Caco-2 (cell line): ENCODE data around the gene SATB2. TPM values are rescaled to one million over a fixed set of nuclear protein-coding genes. Genes with fewer than 3 reads are reported as not detected.

Experiments
- BruUV-seq: library from RNA; stranded (reverse); fragments of 400-500 nt; replicated peaks from 2 replicates; lab custom pipeline; 2021; lab: Mats Ljungman, UMichigan
- CTCF ChIA-PET: fragments of 300-600 bp; sonication (Branson Sonifier 250); formaldehyde crosslinking; loops from one replicate; lab custom pipeline; 2022; ENCODE audit warnings: antibody characterized with exemption; lab: Charles Lee
- POLR2A ChIA-PET: fragments of 300-600 bp; sonication (Branson Sonifier 250); formaldehyde crosslinking; loops from one replicate; lab custom pipeline; 2022; ENCODE audit warnings: antibody characterized with exemption; lab: Charles Lee
- DNase-seq, 2 experiments: peaks; one replicate each; pipeline versions ENCODE4 v3.0.0 to v3.0.0-alpha.2; 2020 to 2022
- H3K27me3 ChIP-seq: replicated peaks from 2 replicates; pipeline ENCODE4 v1.6.0; 2011; ENCODE audit warnings: low read length; ENCODE audit not compliant: control insufficient read depth, insufficient read depth
- H3K36me3 ChIP-seq: 2 replicates; pipeline ENCODE4 v1.5.1; 2011; ENCODE audit warnings: low read length; ENCODE audit not compliant: control insufficient read depth, insufficient read depth
- H3K4me1 ChIP-seq: fragments of 250-450 bp; sonication (Bioruptor Pico); 2 replicates; pipeline ENCODE4 v1.5.1; 2020; ENCODE audit warnings: mild to moderate bottlenecking
- H3K4me3 ChIP-seq: 2 replicates; pipeline ENCODE4 v1.5.1; 2011; ENCODE audit warnings: low read depth, mild to moderate bottlenecking, control low read depth, low read length
- H3K9me3 ChIP-seq: fragments of 250-450 bp; sonication (Bioruptor Pico); 2 replicates; pipeline ENCODE4 v1.5.1; 2020; ENCODE audit warnings: mild to moderate bottlenecking, moderate library complexity
- H3K27ac Mint-ChIP-seq: one replicate; pipeline ENCODE4 v1.8.0; 2022; ENCODE audit warnings: mixed read lengths; ENCODE audit not compliant: unreplicated experiment
- H3K27me3 Mint-ChIP-seq: one replicate; pipeline ENCODE4 v1.8.0; 2022; ENCODE audit warnings: mixed read lengths; ENCODE audit not compliant: insufficient read depth, unreplicated experiment
- H3K36me3 Mint-ChIP-seq: one replicate; pipeline ENCODE4 v1.8.0; 2022; ENCODE audit warnings: mild to moderate bottlenecking, mixed read lengths; ENCODE audit not compliant: insufficient read depth, unreplicated experiment
- H3K4me1 Mint-ChIP-seq: one replicate; pipeline ENCODE4 v1.8.0; 2022; ENCODE audit warnings: low read depth, mixed read lengths; ENCODE audit not compliant: unreplicated experiment
- H3K4me3 Mint-ChIP-seq: one replicate; pipeline ENCODE4 v1.8.0; 2022; ENCODE audit warnings: mild to moderate bottlenecking, moderate library complexity, mixed read lengths; ENCODE audit not compliant: unreplicated experiment
- H3K9me3 Mint-ChIP-seq: one replicate; pipeline ENCODE4 v1.8.0; 2022; ENCODE audit warnings: mixed read lengths; ENCODE audit not compliant: unreplicated experiment
- intact Hi-C: fragments of 100-400 bp; cut with micrococcal nuclease; formaldehyde crosslinking; loops from one replicate; pipeline ENCODE4 v1.10.0; 2022; ENCODE audit not compliant: unreplicated experiment
- total RNA-seq: library from RNA; stranded (reverse); gene quantifications from 2 replicates; pipeline ENCODE4 v1.2.3, GENCODE V29; 2022
- TF ChIP-seq, protein P1 (sequence below), 2 experiments: fragments of 200-600 bp in 1 of 2; IDR thresholded peaks; 1 replicate in 1 of 2; 2 replicates in 1 of 2; pipeline versions ENCODE4 v1.5.1 to v1.8.0; 2011 to 2022; ENCODE audit warnings: antibody characterized with exemption in 1 of 2, control low read depth in 1 of 2, inconsistent platforms in 1 of 2, low read depth in 1 of 2, low read length in 1 of 2, mild to moderate bottlenecking in 1 of 2, moderate library complexity in 1 of 2; ENCODE audit not compliant: insufficient read depth in 1 of 2, severe bottlenecking in 1 of 2, unreplicated experiment in 1 of 2

Gene SATB2
- total RNA-seq, 1 experiment from 2014 or later: 1.1 TPM

DNA sequence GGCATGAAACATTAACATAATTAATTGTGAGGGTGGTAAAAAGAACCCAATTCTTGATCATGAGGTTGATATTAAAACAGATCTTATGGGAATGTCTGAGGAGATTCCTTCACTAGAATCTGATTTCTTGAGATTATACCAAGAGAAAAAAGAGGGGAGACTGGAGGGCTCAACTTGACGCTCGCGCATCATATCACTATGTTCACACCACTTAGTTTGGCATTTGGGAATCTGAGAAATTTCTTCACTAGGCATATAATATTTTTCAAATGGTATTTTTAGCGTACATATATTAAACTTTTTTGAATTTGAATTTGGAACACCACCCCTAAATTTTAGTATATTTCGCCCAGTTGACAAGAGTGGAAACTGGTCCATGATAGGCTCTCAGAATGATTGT lies 140.1 kb downstream of the SATB2 start:
- no peaks in the 10 kb centered on the region for H3K9me3 Mint-ChIP-seq
- no peaks in the 10 kb centered on the region for H3K27me3 Mint-ChIP-seq
- intact Hi-C loops: no loop called here
- Histone ChIP-seq H3K36me3 (no peaks in the 10 kb centered on the region), H3K4me1 (no peaks in the 10 kb centered on the region), H3K27me3 (no peaks in the 10 kb centered on the region), H3K9me3 (no peaks in the 10 kb centered on the region), H3K4me3 (no peak overlapping the region)
- ChIA-PET CTCF (no interaction called here), POLR2A (no interaction called here)
- no TSS peak for BruUV-seq
- no peak overlapping the region for H3K27ac Mint-ChIP-seq
- DNase-seq: no peak
- TF ChIP-seq, protein P1, sequence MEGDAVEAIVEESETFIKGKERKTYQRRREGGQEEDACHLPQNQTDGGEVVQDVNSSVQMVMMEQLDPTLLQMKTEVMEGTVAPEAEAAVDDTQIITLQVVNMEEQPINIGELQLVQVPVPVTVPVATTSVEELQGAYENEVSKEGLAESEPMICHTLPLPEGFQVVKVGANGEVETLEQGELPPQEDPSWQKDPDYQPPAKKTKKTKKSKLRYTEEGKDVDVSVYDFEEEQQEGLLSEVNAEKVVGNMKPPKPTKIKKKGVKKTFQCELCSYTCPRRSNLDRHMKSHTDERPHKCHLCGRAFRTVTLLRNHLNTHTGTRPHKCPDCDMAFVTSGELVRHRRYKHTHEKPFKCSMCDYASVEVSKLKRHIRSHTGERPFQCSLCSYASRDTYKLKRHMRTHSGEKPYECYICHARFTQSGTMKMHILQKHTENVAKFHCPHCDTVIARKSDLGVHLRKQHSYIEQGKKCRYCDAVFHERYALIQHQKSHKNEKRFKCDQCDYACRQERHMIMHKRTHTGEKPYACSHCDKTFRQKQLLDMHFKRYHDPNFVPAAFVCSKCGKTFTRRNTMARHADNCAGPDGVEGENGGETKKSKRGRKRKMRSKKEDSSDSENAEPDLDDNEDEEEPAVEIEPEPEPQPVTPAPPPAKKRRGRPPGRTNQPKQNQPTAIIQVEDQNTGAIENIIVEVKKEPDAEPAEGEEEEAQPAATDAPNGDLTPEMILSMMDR (IDR thresholded peaks at IDR 0.05; ENCODE audit: insufficient read depth in 1 of 2, low read depth in 1 of 2, low read length in 1 of 2, severe bottlenecking in 1 of 2, unreplicated experiment in 1 of 2): no peak
- no peaks in the 10 kb centered on the region for H3K36me3 Mint-ChIP-seq
- H3K4me1 Mint-ChIP-seq: no peaks in the 10 kb centered on the region
- H3K4me3 Mint-ChIP-seq: no peak overlapping the region

DNA sequence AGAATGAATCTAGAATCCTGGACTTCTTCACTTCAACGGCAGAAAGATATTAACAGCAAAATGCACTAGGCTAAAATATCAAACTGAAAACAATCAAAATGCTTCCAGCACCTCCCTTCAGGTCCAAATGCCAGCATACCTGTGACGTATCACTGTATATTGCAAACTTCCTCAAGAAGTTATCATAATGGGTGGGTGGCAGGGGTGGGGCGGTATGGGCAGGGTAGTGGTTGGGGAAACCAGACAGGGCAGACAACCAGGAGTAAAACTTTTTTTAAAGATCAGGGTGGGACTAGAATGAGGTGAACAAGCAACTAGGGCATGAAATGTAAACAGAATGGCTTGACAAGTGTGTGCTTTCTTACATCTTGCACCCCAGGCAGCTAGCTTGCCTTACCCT lies 140.9 kb downstream of the SATB2 start:
- Histone ChIP-seq H3K36me3 (no peaks in the 10 kb centered on the region), H3K4me3 (no peak overlapping the region), H3K27me3 (no peaks in the 10 kb centered on the region), H3K4me1 (no peaks in the 10 kb centered on the region), H3K9me3 (no peaks in the 10 kb centered on the region)
- DNase-seq: no peak
- H3K4me3 Mint-ChIP-seq: no peak overlapping the region
- H3K27ac Mint-ChIP-seq: no peak overlapping the region
- H3K9me3 Mint-ChIP-seq: no peaks in the 10 kb centered on the region
- no peaks in the 10 kb centered on the region for H3K36me3 Mint-ChIP-seq
- TF ChIP-seq, protein P1 (IDR thresholded peaks at IDR 0.05; ENCODE audit: insufficient read depth in 1 of 2, low read depth in 1 of 2, low read length in 1 of 2, severe bottlenecking in 1 of 2, unreplicated experiment in 1 of 2): no peak
- ChIA-PET CTCF (no interaction called here), POLR2A (no interaction called here)
- no peaks in the 10 kb centered on the region for H3K4me1 Mint-ChIP-seq
- intact Hi-C loops: no loop called here
- H3K27me3 Mint-ChIP-seq: no peaks in the 10 kb centered on the region
- no TSS peak for BruUV-seq

DNA sequence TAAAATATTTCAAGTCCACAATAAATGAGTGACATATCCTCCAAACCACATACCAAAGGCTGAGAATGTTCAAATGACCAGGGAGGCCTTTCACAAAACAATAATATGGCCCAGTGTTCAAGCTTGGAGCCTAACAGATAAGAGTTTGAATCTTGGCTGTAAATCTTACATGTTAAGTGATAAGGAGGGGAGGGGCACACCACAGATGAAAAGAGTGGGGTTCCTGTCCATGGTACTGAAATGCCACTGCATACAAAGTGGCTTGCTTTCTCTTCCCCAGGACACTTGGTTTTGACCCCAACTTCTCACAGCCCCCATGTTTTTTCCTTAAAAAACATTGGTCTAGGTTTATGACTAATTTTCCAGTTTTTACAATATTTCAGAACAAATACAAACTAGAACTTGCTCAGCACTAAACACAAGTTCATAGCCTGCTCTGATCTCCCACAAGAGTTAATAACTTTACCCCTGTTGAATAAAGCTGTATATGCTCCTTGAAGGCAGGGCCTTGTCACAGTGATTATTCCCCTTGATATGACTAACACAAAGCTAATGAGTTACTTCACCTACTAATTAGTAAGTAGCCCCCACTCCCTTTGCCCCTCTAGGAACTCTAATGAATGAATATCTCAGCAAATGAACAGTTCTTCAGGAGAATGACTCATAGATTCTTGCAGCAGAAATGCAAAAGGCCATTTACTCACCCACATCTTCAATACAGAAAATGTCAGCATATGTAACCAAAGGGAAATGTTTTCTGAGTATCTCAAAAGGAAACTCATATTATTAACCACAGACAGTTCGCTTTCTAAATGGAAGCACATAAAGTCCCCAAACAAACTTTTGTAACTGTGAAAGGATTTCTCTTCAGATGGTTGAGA lies 142.2 kb downstream of the SATB2 start:
- H3K36me3 Mint-ChIP-seq: no peaks in the 10 kb centered on the region
- intact Hi-C loops: loop anchor here (1.0 kb wide), 1 partner anchor 51 kb away; no protein-coding TSS in a partner anchor
- H3K4me3 ChIP-seq: no peak overlapping the region
- H3K4me1 ChIP-seq: no peaks in the 10 kb centered on the region
- ChIA-PET CTCF (no interaction called here), POLR2A (no interaction called here)
- no peaks in the 10 kb centered on the region for H3K27me3 Mint-ChIP-seq
- no peaks in the 10 kb centered on the region for H3K9me3 Mint-ChIP-seq
- H3K27me3 ChIP-seq: no peaks in the 10 kb centered on the region
- peak; percentile 56 to 68 for DNase-seq
- H3K27ac Mint-ChIP-seq: no peak overlapping the region
- no TSS peak for BruUV-seq
- no peaks in the 10 kb centered on the region for H3K4me1 Mint-ChIP-seq
- no peaks in the 10 kb centered on the region for H3K36me3 ChIP-seq
- H3K9me3 ChIP-seq: no peaks in the 10 kb centered on the region
- H3K4me3 Mint-ChIP-seq: no peak overlapping the region
- TF ChIP-seq, protein P1 (IDR thresholded peaks at IDR 0.05; ENCODE audit: insufficient read depth in 1 of 2, low read depth in 1 of 2, low read length in 1 of 2, severe bottlenecking in 1 of 2, unreplicated experiment in 1 of 2): no peak
